Neuronal stem cell (in vitro differentiated cells): ENCODE measurements around the gene CPVL.

Source experiments
- DNase-seq: peaks from one replicate; pipeline ENCODE4 v3.0.0-alpha.2; 2013; ENCODE audit warnings: low spot score
- H2AFZ ChIP-seq: one replicate; pipeline ENCODE4 v1.6.1; 2013; ENCODE audit warnings: mild to moderate bottlenecking, low read length, inconsistent platforms
- H2AK5ac ChIP-seq: 2 replicates; pipeline ENCODE4 v1.6.1; 2013; ENCODE audit warnings: low read depth, mild to moderate bottlenecking, inconsistent platforms, low read length, moderate library complexity, mixed read lengths
- H2BK120ac ChIP-seq: 2 replicates; pipeline ENCODE4 v1.6.1; 2013; ENCODE audit warnings: low read depth, mild to moderate bottlenecking, inconsistent platforms, low read length, moderate library complexity, mixed read lengths
- H2BK12ac ChIP-seq: one replicate; pipeline ENCODE4 v1.6.1; 2013; ENCODE audit warnings: low read length, inconsistent platforms
- H2BK15ac ChIP-seq: 2 replicates; pipeline ENCODE4 v1.6.1; 2013; ENCODE audit warnings: mild to moderate bottlenecking, low read length, inconsistent platforms, mixed read lengths
- H2BK5ac ChIP-seq: one replicate; pipeline ENCODE4 v1.6.1; 2013; ENCODE audit warnings: inconsistent platforms, mild to moderate bottlenecking, low read length, moderate library complexity
- H3K14ac ChIP-seq: one replicate; pipeline ENCODE4 v1.6.1; 2013; ENCODE audit warnings: low read length, inconsistent platforms
- H3K18ac ChIP-seq: 2 replicates; pipeline ENCODE4 v1.6.1; 2013; ENCODE audit warnings: low read length, inconsistent platforms
- H3K23ac ChIP-seq: 2 replicates; pipeline ENCODE4 v1.6.1; 2013; ENCODE audit warnings: low read depth, mild to moderate bottlenecking, mixed read lengths, low read length, inconsistent platforms; ENCODE audit not compliant: poor library complexity
- H3K27ac ChIP-seq: replicated peaks from 3 replicates; pipeline ENCODE4 v1.5.1; 2013; ENCODE audit warnings: low read length, inconsistent platforms
- H3K27me3 ChIP-seq, 3 experiments: 2 replicates each; pipeline ENCODE4 v1.6.1; 2013; ENCODE audit warnings: low read length in 3 of 3, mild to moderate bottlenecking in 2 of 3, inconsistent platforms in 1 of 3, low read depth in 1 of 3, mixed read lengths in 1 of 3, moderate library complexity in 1 of 3; ENCODE audit not compliant: control insufficient read depth in 3 of 3, insufficient read depth in 3 of 3
- H3K36me3 ChIP-seq, 2 donors: replicated peaks in 1 of 2; 2 replicates each; pipeline ENCODE4 v1.6.1; 2013; ENCODE audit warnings: low read length in 2 of 2; ENCODE audit not compliant: control insufficient read depth in 2 of 2, insufficient read depth in 2 of 2
- H3K4ac ChIP-seq: 2 replicates; pipeline ENCODE4 v1.6.1; 2013; ENCODE audit warnings: inconsistent platforms, mild to moderate bottlenecking, low read length, moderate library complexity
- H3K4me1 ChIP-seq, 2 donors: 1 replicate in 1 of 2; 2 replicates in 1 of 2; pipeline ENCODE4 v1.6.1; 2013; ENCODE audit warnings: low read length in 2 of 2, low read depth in 1 of 2; ENCODE audit not compliant: control insufficient read depth in 2 of 2, insufficient read depth in 1 of 2
- H3K4me2 ChIP-seq: one replicate; pipeline ENCODE4 v1.6.1; 2013; ENCODE audit warnings: mild to moderate bottlenecking, low read length, inconsistent platforms; ENCODE audit not compliant: insufficient read depth, poor library complexity, severe bottlenecking
- H3K4me3 ChIP-seq, 2 donors: 2 replicates each; pipeline ENCODE4 v1.5.1; 2013; ENCODE audit warnings: low read length in 2 of 2, mild to moderate bottlenecking in 2 of 2, inconsistent platforms in 1 of 2, moderate library complexity in 1 of 2
- H3K79me1 ChIP-seq: one replicate; pipeline ENCODE4 v1.6.1; 2013; ENCODE audit warnings: low read depth, mild to moderate bottlenecking, inconsistent platforms, low read length, moderate library complexity
- H3K9ac ChIP-seq: one replicate; pipeline ENCODE4 v1.6.1; 2013; ENCODE audit warnings: mild to moderate bottlenecking, low read depth, low read length, inconsistent platforms; ENCODE audit not compliant: poor library complexity
- H3K9me3 ChIP-seq, 2 donors: replicated peaks in 1 of 2; 2 replicates each; pipeline versions ENCODE3 to v1.6.1; 2013; ENCODE audit warnings: low read length in 2 of 2, mild to moderate bottlenecking in 2 of 2, inconsistent platforms in 1 of 2, low read depth in 1 of 2, mixed read lengths in 1 of 2, moderate library complexity in 1 of 2; ENCODE audit not compliant: control insufficient read depth in 2 of 2, insufficient read depth in 1 of 2
- H4K8ac ChIP-seq: one replicate; pipeline ENCODE4 v1.6.1; 2013; ENCODE audit warnings: low read depth, mild to moderate bottlenecking, inconsistent platforms, low read length, moderate library complexity
- H4K91ac ChIP-seq: one replicate; pipeline ENCODE4 v1.6.1; 2013; ENCODE audit warnings: low read length, low read depth, mild to moderate bottlenecking, inconsistent platforms; ENCODE audit not compliant: poor library complexity
- whole genome bisulfite sequencing, 2 donors: extraction: QIAGEN DNeasy Blood & Tissue Kit; methylation state at CpG; one replicate each; pipeline ENCODE4 v1.1.7; 2013; ENCODE audit warnings: missing lambda C conversion rate in 2 of 2, mixed read lengths in 1 of 2; ENCODE audit not compliant: insufficient read length in 2 of 2, insufficient replicate concordance in 1 of 2; ENCODE audit errors: extremely low coverage in 2 of 2; 5-methylcytosine and 5-hydroxymethylcytosine counted together

Gene CPVL

DNA sequence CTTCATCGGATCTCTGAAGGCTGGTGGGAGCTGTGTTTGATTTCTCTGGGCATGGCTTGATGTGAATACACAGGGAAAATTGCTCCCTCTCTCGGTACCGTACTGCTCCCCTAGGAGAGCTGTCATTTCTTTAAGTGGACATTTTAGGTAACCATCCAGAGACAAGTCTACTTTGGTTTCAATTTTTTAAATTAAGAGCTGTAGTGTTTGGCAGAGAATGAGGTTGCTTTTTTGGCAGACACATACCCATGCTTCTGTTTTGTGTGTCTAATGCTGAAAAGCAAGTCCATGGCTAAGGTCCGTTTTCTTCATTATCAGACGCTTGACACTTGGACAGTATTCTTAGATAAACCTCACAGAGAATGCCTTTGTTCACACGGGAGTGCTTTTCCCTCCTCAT lies 127.0 kb downstream of the CPVL start:
- Histone ChIP-seq H3K4ac (no peak overlapping the region), H4K91ac (no peak overlapping the region), H2BK120ac (no peak overlapping the region), H3K4me1 (no peaks in the 10 kb centered on the region), H3K9ac (no peak overlapping the region), H3K36me3 (peaks cover 0 to 6% of the 10 kb centered on the region in 2 donors), H3K27ac (no peak overlapping the region), H3K4me3 (no peak overlapping the region), H3K9me3 (peaks cover 12 to 25% of the 10 kb centered on the region in 2 donors), H3K27me3 (no peaks in the 10 kb centered on the region), H3K23ac (no peak overlapping the region), H2BK5ac (no peak overlapping the region), H4K8ac (no peak overlapping the region), H3K18ac (no peak overlapping the region), H3K79me1 (peaks cover 4% of the 10 kb centered on the region), H3K14ac (no peak overlapping the region), H2BK15ac (no peak overlapping the region), H2AFZ (no peak overlapping the region), H3K4me2 (no peak overlapping the region), H2BK12ac (no peak overlapping the region), H2AK5ac (no peak overlapping the region)
- DNase-seq, result no peak
- no CpG with 5 or more reads among the region's 6 CpGs for WGBS, 2 donors

- no peak overlapping the region for H2BK5ac ChIP-seq
- H3K4ac ChIP-seq, result no peak overlapping the region
- H3K23ac ChIP-seq, result no peak overlapping the region
- no peak overlapping the region for H4K8ac ChIP-seq
- no peak overlapping the region for H3K9ac ChIP-seq
- H2AK5ac ChIP-seq, result no peak overlapping the region
- H3K18ac ChIP-seq, result no peak overlapping the region
- H3K14ac ChIP-seq, result no peak overlapping the region
- peaks cover 2% of the 10 kb centered on the region for H3K79me1 ChIP-seq
- H3K4me2 ChIP-seq, result no peak overlapping the region
- peaks cover 0 to 4% of the 10 kb centered on the region in 2 donors for H3K36me3 ChIP-seq
- no peak overlapping the region for H3K27ac ChIP-seq
- no peaks in the 10 kb centered on the region for H3K27me3 ChIP-seq
- no peak overlapping the region for H2AFZ ChIP-seq
- no peak for DNase-seq
- no peak overlapping the region for H2BK15ac ChIP-seq
- no peaks in the 10 kb centered on the region for H3K4me1 ChIP-seq
- no peak overlapping the region for H2BK12ac ChIP-seq
- no peak overlapping the region for H2BK120ac ChIP-seq
- peaks cover 9 to 12% of the 10 kb centered on the region in 2 donors for H3K9me3 ChIP-seq
- WGBS, 2 donors, result no CpG with 5 or more reads among the region's 2 CpGs
- no peak overlapping the region for H3K4me3 ChIP-seq
- no peak overlapping the region for H4K91ac ChIP-seq
Observed at GRCh38 chr7:29017713-29018112, 128.6 kb downstream of the CPVL start.

DNA sequence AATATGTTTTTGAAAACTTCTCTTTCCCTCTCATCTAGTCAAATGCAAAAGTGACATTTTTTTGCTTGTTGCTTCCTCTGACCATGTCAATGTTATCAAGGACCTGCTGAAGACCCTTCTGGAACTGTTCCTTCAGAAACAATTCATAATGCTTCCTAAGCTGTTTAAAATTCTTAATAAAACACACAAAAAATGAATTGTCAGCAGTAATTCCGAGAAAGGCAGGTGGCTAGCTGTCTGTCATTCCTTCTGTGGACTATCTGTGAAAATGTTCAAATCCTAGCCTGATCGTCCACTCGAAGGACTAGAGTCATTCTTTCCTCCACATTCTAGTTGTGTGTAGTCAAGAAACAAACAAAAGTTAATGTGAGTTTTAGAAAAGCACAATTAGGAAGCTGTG lies 131.6 kb downstream of the CPVL start:
- no peak for DNase-seq
- no peak overlapping the region for H3K4me2 ChIP-seq
- H3K9ac ChIP-seq, result no peak overlapping the region
- H3K4me3 ChIP-seq, result no peak overlapping the region
- no peak overlapping the region for H2AK5ac ChIP-seq
- H3K9me3 ChIP-seq, result no peaks in the 10 kb centered on the region
- H3K18ac ChIP-seq, result no peak overlapping the region
- H4K91ac ChIP-seq, result no peak overlapping the region
- H3K79me1 ChIP-seq, result no peaks in the 10 kb centered on the region
- no peaks in the 10 kb centered on the region for H3K27me3 ChIP-seq
- H3K4me1 ChIP-seq, result peaks cover 0 to 4% of the 10 kb centered on the region in 2 donors
- no peak overlapping the region for H2BK5ac ChIP-seq
- no CpG with 5 or more reads among the region's 3 CpGs for WGBS, 2 donors
- no peak overlapping the region for H3K23ac ChIP-seq
- H2BK120ac ChIP-seq, result no peak overlapping the region
- H3K36me3 ChIP-seq, result no peaks in the 10 kb centered on the region
- H2BK15ac ChIP-seq, result no peak overlapping the region
- no peak overlapping the region for H4K8ac ChIP-seq
- no peak overlapping the region for H2BK12ac ChIP-seq
- H3K27ac ChIP-seq, result no peak overlapping the region
- no peak overlapping the region for H3K4ac ChIP-seq
- H2AFZ ChIP-seq, result no peak overlapping the region
- H3K14ac ChIP-seq, result no peak overlapping the region

- DNase-seq, result no peak
- Histone ChIP-seq H3K4ac (no peak overlapping the region), H3K27ac (no peak overlapping the region), H2AK5ac (no peak overlapping the region), H3K36me3 (no peaks in the 10 kb centered on the region), H3K9ac (no peak overlapping the region), H3K14ac (no peak overlapping the region), H3K23ac (no peak overlapping the region), H3K4me2 (no peak overlapping the region), H2BK15ac (no peak overlapping the region), H4K91ac (no peak overlapping the region), H3K27me3 (no peaks in the 10 kb centered on the region), H3K79me1 (no peaks in the 10 kb centered on the region), H3K4me3 (no peak overlapping the region), H3K18ac (no peak overlapping the region), H3K9me3 (no peaks in the 10 kb centered on the region), H2AFZ (no peak overlapping the region), H2BK12ac (no peak overlapping the region), H4K8ac (no peak overlapping the region), H3K4me1 (peaks cover 0 to 4% of the 10 kb centered on the region in 2 donors), H2BK5ac (no peak overlapping the region), H2BK120ac (no peak overlapping the region)
- WGBS, 2 donors, result no CpG with 5 or more reads among the region's 3 CpGs
Observed at GRCh38 chr7:29013931-29014330, 132.4 kb downstream of the CPVL start.
